Measurements from ENCODE around the gene OR52M1. TPM values are rescaled to one million over a fixed set of nuclear protein-coding genes. Genes with fewer than 3 reads are reported as not detected.

Gene OR52M1
- total RNA-seq, 6 donors from 2014 or later: not detected

DNA sequence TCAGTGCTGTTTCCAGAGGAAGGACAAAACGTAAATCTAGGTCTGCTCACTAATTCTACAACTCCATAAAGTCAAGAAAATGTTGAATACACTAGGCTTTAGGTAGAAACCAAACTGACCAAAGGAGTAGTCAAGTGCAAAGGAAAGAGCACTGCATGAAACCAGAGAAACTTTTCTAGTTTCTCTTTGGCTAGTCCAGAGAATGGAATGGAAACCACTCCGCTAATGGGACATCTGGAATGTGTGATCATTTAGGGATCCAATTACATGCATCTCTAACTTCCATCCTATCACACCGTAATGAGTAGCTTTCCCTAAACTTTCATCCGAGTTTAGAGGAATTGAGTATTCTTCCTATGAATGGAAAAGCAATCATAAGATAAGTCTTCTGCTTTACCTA, 2.4 kb downstream of the OR52M1 start:
- Histone ChIP-seq H3K27ac (no peak overlapping the region), H3K9me3 (peaks cover 0 to 13% (median 0%) of the 10 kb centered on the region in 4 donors), H3K4me1 (no peaks in the 10 kb centered on the region), H3K27me3 (no peaks in the 10 kb centered on the region), H3K36me3 (no peaks in the 10 kb centered on the region), H3K4me3 (no peak overlapping the region)
- DNase-seq (no peak), ATAC-seq (ENCODE audit: low FRiP score in 2 of 2) (no peak)
- WGBS, 2 donors: 80 to 81% methylated on average over 4 of the region's 4 CpGs
- TF ChIP-seq POLR2A (IDR thresholded peaks at IDR 0.05) (no peak), EP300 (IDR thresholded peaks at IDR 0.05) (no peak), POLR2AphosphoS5 (IDR thresholded peaks at IDR 0.05) (no peak)
- TF ChIP-seq, protein P1, sequence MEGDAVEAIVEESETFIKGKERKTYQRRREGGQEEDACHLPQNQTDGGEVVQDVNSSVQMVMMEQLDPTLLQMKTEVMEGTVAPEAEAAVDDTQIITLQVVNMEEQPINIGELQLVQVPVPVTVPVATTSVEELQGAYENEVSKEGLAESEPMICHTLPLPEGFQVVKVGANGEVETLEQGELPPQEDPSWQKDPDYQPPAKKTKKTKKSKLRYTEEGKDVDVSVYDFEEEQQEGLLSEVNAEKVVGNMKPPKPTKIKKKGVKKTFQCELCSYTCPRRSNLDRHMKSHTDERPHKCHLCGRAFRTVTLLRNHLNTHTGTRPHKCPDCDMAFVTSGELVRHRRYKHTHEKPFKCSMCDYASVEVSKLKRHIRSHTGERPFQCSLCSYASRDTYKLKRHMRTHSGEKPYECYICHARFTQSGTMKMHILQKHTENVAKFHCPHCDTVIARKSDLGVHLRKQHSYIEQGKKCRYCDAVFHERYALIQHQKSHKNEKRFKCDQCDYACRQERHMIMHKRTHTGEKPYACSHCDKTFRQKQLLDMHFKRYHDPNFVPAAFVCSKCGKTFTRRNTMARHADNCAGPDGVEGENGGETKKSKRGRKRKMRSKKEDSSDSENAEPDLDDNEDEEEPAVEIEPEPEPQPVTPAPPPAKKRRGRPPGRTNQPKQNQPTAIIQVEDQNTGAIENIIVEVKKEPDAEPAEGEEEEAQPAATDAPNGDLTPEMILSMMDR (IDR thresholded peaks at IDR 0.05): no peak

DNA sequence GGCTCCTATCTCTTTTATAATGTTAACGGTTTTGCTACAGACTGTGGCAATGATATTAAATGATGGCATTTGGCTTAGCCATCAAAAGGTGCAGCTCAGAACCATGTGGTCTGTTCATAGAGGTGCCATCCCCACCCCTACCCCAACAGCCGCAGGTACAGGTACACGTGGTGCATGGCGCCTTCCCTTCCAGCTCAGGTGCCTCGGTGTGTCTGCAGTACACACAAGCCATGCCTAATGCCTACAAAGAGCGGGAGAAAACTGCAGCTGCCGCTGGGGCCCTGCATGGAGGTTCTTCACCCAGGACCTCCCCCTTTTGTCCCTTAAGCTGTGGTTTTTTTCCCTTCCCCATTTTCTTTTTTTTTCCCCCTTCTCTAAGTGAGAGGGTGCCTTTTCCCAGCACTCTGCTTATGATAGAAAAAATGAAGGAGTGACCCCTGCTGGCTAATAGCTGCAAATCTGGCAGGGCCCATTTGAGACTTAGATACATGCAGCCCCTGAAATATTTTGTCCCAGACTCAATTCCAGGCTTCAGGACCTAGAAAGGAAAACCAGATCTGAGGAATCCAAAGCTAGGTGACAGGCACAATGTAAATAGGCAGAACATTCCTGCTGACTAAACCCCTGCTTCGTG, 6.5 kb downstream of the OR52M1 start:
- no peak overlapping the region for H3K27ac ChIP-seq
- no peaks in the 10 kb centered on the region for H3K27me3 ChIP-seq
- H3K4me3 ChIP-seq: no peak overlapping the region
- H3K4me1 ChIP-seq: no peaks in the 10 kb centered on the region
- peak in 1 of 2 donors; percentile 4 for DNase-seq
- no peaks in the 10 kb centered on the region for H3K36me3 ChIP-seq
- no peak for ATAC-seq (ENCODE audit: low FRiP score in 2 of 2)
- 82 to 87% methylated on average over 6 to 8 of the region's 8 CpGs for WGBS, 2 donors
- peaks cover 0 to 13% (median 0%) of the 10 kb centered on the region in 4 donors for H3K9me3 ChIP-seq
- TF ChIP-seq POLR2AphosphoS5 (IDR thresholded peaks at IDR 0.05) (no peak), POLR2A (IDR thresholded peaks at IDR 0.05) (no peak), EP300 (IDR thresholded peaks at IDR 0.05) (no peak)
- TF ChIP-seq, protein P1 (IDR thresholded peaks at IDR 0.05): no peak

DNA sequence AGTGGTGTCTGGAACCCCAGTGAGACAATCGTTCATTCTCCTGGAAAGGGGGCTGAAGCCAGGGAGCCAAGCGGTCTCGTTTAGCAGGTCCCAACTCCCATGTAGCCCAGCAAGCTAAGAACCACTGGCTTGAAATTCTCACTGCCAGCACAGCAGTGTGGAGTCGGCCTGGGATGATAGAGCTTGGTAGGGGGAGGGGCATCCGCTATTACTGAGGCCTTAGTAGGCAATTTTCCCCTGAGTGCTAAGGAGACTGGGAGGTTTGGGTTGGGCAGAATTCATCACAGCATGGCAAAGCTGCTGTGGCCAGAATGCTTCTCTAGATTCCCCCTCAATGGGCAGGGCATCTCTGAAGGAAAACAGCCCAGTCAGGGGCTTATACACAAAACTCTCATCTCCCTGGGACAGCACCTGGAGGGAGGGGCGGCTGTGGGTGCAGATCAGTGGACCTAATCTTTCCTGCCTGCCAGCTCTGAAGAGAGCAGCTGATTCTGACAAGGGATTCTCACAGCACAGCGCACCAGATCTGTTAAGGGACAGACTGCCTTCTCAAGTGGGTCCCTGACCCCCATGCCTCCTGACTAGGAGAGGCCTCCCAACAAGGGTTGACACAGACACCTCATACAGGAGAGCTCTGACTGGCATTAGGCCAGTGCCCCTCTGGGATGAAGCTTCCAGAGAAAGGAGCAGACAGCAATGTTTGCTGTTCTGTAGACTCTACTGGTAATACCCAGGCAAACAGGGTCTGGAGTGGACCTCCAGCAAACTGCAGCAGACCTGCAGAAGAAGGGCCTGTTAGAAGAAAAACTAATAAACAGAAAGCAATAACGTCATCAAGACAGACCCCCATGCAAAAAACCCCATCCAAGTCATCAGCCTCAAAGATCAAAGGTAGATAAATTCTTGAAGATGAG, 14.8 kb downstream of the OR52M1 start:
- TF ChIP-seq, protein P1 (IDR thresholded peaks at IDR 0.05): no peak
- TF ChIP-seq POLR2AphosphoS5 (IDR thresholded peaks at IDR 0.05) (no peak), EP300 (IDR thresholded peaks at IDR 0.05) (no peak), POLR2A (IDR thresholded peaks at IDR 0.05) (no peak)
- DNase-seq (no peak), ATAC-seq (ENCODE audit: low FRiP score in 2 of 2) (no peak)
- H3K27ac ChIP-seq: peak overlapping the region in 2 of 4 donors; percentile 28 to 30
- peaks cover 0 to 10% (median 3%) of the 10 kb centered on the region in 4 donors for H3K4me1 ChIP-seq
- 62 to 75% methylated on average over 6 to 8 of the region's 8 CpGs for WGBS, 2 donors
- no peaks in the 10 kb centered on the region for H3K36me3 ChIP-seq
- H3K4me3 ChIP-seq: no peak overlapping the region
- H3K27me3 ChIP-seq: no peaks in the 10 kb centered on the region
- H3K9me3 ChIP-seq: peaks cover 0 to 4% (median 0%) of the 10 kb centered on the region in 4 donors

DNA sequence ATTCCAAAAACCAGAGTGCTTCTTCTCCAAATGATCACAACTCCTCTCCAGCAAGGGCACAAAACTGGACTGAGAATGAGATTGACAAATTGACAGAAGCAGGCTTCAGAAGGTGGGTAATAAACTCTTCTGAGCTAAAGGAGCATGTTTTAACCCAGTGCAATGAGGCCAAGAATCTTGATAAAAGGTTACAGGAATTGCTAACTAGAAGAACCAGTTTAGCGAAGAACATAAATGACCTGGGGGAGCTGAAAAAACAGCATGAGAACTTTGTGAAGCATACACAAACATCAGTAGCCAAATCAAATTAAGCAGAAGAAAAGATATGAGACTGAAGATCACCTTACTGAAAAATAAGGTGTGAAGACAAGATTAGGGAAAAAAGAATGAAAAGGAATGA, 15.5 kb downstream of the OR52M1 start:
- H3K36me3 ChIP-seq: no peaks in the 10 kb centered on the region
- peaks cover 0 to 4% (median 0%) of the 10 kb centered on the region in 4 donors for H3K9me3 ChIP-seq
- H3K4me3 ChIP-seq: no peak overlapping the region
- H3K27ac ChIP-seq: peak overlapping the region in 1 of 4 donors; percentile 28
- DNase-seq: no peak
- no peaks in the 10 kb centered on the region for H3K27me3 ChIP-seq
- ATAC-seq (ENCODE audit: low FRiP score in 2 of 2): no peak
- TF ChIP-seq, protein P1 (IDR thresholded peaks at IDR 0.05): no peak
- no peak for TF ChIP-seq POLR2A (IDR thresholded peaks at IDR 0.05)
- H3K4me1 ChIP-seq: peaks cover 0 to 10% (median 3%) of the 10 kb centered on the region in 4 donors
- WGBS, 2 donors: 52 to 88% methylated on average over 1 of the region's 1 CpG

All from upper lobe of left lung (tissue), 6 donors.